Ishikawa (cell line): ENCODE data around the gene KDM8.

Experiments
- FOXM1 ChIP-seq: IDR thresholded peaks from 2 replicates; pipeline ENCODE4 v1.6.1; 2012; ENCODE audit warnings: low read depth, borderline replicate concordance
- RAD21 ChIP-seq: IDR thresholded peaks from 2 replicates; pipeline ENCODE4 v1.6.1; 2012; ENCODE audit warnings: low read depth
- TAF1 ChIP-seq: IDR thresholded peaks from 2 replicates; pipeline ENCODE4 v1.6.1; 2012; ENCODE audit warnings: low read depth, mild to moderate bottlenecking
- YY1 ChIP-seq: IDR thresholded peaks from 2 replicates; pipeline ENCODE4 v1.6.1; 2012; ENCODE audit warnings: low read depth

DNA sequence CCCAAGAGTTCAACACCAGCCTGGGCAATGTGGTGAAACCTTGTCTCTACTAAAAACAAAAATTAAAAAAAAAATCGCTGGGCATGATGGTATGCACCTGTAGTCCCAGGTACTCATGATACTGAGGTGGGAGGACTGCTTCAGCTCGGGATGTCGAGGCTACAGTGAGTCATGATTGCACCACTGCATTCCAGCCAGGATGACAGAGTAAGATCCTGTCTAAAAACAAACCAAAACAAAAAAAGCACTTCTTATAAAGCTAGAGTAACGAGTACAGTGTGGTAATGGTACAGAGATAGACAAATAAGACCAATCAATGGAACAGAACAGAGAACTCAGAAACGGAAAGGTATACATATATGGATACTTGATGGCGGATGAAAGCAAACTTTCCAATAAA lies 60.8 kb downstream of the KDM8 start:
- no peak for TF ChIP-seq YY1
- no peak for TF ChIP-seq FOXM1
- no peak for TF ChIP-seq RAD21
- no peak for TF ChIP-seq TAF1
